GM20000 (cell line): ENCODE results near the gene MORF4L2.
"Not testable (repeated sequence)": the region's sequence is repeated elsewhere in the genome, so short reads cannot be mapped to it uniquely, and the experiment has no call there.

Experiments used
- DNase-seq: peaks from one replicate; pipeline ENCODE4 v3.0.0; 2012; ENCODE audit warnings: low spot score
- TF ChIP-seq, protein P1 (sequence below): IDR thresholded peaks from 2 replicates; pipeline ENCODE4 v1.5.1; 2012; ENCODE audit warnings: mild to moderate bottlenecking, control low read depth; ENCODE audit errors: extremely low read depth, missing control alignments

MORF4L2 gene

GRCh38 chrX:103681443-103681842, 5.1 kb downstream of the MORF4L2 start:
- no peak for DNase-seq
- TF ChIP-seq, protein P1, sequence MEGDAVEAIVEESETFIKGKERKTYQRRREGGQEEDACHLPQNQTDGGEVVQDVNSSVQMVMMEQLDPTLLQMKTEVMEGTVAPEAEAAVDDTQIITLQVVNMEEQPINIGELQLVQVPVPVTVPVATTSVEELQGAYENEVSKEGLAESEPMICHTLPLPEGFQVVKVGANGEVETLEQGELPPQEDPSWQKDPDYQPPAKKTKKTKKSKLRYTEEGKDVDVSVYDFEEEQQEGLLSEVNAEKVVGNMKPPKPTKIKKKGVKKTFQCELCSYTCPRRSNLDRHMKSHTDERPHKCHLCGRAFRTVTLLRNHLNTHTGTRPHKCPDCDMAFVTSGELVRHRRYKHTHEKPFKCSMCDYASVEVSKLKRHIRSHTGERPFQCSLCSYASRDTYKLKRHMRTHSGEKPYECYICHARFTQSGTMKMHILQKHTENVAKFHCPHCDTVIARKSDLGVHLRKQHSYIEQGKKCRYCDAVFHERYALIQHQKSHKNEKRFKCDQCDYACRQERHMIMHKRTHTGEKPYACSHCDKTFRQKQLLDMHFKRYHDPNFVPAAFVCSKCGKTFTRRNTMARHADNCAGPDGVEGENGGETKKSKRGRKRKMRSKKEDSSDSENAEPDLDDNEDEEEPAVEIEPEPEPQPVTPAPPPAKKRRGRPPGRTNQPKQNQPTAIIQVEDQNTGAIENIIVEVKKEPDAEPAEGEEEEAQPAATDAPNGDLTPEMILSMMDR: no peak

DNA sequence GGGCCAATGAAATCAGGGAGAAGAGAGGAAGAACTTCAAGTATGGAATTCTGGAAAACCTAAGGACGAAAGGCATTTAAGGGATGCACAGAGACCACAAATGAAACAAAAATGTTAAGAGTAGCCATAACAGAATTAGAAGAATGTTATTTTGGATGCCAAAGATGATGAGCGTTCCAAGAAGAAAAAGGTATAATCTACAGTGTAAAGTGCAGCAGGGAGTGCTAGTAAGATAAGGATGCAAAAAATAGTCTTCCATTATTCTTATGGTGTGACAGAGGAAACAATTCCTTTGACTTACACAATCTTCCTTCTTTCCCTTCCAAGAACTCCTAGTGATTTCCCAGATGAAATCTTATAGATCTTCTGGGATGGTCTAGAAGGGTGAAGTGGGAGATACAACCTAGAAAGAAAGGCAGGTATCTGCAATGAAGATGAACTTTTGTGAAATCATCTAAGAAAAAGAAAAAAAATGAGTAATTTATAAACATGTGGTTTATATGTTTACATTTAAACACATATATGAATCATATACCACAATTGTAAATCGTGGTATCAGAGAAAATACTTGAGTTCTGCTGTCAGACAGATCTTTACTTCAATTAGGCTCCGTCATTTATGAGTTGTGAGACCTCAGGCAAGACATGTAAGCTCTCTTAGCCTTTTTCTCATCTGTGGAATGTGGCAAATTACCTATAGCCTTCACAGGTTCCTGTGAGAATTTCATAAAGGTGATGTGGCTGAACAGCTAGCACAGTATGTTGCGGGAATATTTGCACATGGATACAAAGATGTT, 8.1 kb downstream of the MORF4L2 start:
- TF ChIP-seq, protein P1: no peak
- DNase-seq: no peak

DNA sequence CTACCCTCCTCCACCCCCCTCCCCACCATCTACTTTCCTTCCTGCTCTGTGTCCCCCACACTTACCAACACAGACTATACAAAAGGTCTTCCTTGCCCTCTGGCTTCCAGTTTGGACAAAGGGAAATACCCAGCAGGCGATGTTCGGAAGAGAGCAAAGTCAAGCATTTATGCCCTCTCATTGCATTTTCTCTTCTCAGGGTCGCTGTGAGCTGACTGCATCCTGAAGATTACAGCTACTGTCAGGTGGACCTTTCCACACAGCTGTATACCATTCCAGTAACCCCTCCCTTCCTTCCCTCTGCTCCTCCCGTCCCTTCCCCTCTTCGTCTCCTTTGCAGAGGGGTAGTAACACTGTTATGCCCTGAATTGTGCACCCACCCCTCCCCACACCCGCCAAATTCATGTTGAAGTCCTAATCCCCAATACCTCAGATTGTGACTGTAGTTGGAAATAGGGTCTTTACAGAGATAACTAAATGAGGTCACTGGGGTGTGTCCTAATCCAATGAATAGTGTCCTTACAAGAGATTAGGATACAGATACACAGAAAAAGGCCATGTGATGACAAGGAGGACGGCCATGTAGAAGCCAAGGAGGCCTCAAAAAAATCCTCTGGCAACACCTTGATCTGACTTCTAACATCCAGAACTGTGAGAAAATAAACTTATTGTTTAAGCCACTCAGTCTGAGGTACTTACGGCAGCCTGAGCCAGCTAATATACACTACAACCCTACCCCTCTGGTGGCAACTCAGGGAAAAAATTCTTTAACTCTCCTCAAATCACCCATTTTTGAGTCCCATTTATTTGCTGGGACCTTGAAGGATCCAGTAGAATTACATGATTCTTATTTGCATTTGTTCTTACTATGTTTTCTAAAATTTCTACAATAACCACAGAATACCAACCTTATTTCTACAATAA, 11.7 kb downstream of the MORF4L2 start:
- TF ChIP-seq, protein P1: no peak
- no peak for DNase-seq

- TF ChIP-seq, protein P1: no peak
- no peak for DNase-seq
Observed at GRCh38 chrX:103669745-103670144, 16.8 kb downstream of the MORF4L2 start.

GRCh38 chrX:103666202-103667107, 20.0 kb downstream of the MORF4L2 start:
- TF ChIP-seq, protein P1: no peak
- no peak for DNase-seq

GRCh38 chrX:103663981-103664762, 22.3 kb downstream of the MORF4L2 start:
- TF ChIP-seq, protein P1: no peak
- DNase-seq: no peak

GRCh38 chrX:103659460-103659859, 27.0 kb downstream of the MORF4L2 start:
- not testable (repeated sequence) for DNase-seq
